ENCODE measurements around the gene AURKAIP1.
"Not testable (repeated sequence)": the region's sequence is repeated elsewhere in the genome, so short reads cannot be mapped to it uniquely, and the experiment has no call there.

AURKAIP1 gene

DNA sequence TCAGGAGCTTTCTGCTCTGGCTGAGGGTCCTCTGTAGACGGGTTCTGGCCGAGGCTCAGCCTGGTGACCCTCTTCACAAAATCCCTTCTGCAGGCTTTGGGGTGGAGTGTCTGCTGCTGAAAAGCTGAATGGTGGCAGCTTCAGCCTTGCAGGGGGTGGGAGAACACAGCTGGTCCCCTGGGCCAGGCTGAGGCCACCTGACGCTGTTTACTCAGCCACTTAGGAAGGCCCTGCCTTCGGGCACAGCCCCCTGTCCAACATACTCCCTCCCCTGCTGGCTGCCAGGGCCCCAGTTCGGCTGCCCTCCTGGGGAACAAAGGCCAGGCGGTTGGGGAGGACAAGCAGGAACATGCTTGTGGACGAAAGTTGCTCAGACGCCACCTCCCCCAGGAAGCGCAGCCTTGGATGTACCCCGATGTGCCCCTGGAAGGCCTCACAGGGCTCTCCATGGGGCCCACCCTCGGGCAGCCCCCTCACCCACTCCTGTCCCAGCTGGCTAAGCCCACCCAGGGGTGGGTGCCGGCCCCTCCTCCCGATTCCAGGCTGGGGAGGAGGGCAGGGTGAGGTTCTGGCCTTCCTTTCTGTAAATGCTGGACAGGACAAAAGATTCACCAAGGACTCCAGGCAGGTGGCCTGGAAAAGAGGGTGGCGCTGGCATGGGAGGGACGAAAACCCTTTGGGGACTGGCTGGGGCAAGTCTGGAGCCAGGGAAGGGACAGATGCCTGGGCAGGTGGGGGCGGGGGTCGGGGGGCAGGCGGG, 46.3 kb upstream of the AURKAIP1 start, which contains the start of gene ANKRD65:
TSS of gene ANKRD65 (minus strand) at position 130 of the 760 bp plus-strand sequence. CDS start 271 bp downstream, outside the sequence.
- TF ChIP-seq, protein P1, sequence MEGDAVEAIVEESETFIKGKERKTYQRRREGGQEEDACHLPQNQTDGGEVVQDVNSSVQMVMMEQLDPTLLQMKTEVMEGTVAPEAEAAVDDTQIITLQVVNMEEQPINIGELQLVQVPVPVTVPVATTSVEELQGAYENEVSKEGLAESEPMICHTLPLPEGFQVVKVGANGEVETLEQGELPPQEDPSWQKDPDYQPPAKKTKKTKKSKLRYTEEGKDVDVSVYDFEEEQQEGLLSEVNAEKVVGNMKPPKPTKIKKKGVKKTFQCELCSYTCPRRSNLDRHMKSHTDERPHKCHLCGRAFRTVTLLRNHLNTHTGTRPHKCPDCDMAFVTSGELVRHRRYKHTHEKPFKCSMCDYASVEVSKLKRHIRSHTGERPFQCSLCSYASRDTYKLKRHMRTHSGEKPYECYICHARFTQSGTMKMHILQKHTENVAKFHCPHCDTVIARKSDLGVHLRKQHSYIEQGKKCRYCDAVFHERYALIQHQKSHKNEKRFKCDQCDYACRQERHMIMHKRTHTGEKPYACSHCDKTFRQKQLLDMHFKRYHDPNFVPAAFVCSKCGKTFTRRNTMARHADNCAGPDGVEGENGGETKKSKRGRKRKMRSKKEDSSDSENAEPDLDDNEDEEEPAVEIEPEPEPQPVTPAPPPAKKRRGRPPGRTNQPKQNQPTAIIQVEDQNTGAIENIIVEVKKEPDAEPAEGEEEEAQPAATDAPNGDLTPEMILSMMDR (IDR thresholded peaks at IDR 0.05; ENCODE audit: insufficient read depth, low read length, poor library complexity, severe bottlenecking): no peak
- no peak for DNase-seq (ENCODE audit: extremely low read depth, insufficient read length)
- Histone ChIP-seq H3K4me3 (replicated peaks; ENCODE audit: low read depth, low read length) (no peak within 1 kb of the TSS), H3K27me3 (replicated peaks; ENCODE audit: control insufficient read depth, insufficient read depth, low read length) (no peaks in the 10 kb centered on the region), H3K36me3 (ENCODE audit: control insufficient read depth, insufficient read depth, low read length) (no peaks in the 10 kb centered on the region)

DNA sequence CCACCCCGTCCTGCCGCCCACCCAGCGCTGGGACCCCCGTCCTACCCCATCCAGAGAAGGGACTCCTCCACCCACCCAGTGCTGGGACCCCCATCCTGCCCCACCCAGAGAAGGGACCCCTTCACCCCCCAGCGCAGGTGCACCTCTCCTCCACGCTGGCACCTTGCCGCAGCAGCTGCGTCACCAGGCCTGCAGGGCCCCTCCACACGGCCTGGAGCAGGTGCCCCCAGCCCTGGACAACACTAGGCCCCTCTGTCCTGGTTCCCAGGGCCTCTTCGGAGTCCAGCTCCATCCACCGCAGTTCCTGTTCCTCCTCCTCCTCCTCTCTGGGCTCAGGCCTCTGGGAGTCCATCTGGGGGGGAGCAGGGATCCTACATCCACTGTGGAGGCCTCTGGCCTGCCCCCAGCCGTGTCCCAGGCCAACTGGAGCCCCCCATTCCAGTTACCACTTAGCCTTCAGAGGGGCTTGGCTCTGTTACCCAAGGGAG, 45.7 kb upstream of the AURKAIP1 start:
- Histone ChIP-seq H3K36me3 (ENCODE audit: control insufficient read depth, insufficient read depth, low read length) (no peaks in the 10 kb centered on the region), H3K4me3 (replicated peaks; ENCODE audit: low read depth, low read length) (no peak overlapping the region), H3K27me3 (replicated peaks; ENCODE audit: control insufficient read depth, insufficient read depth, low read length) (no peaks in the 10 kb centered on the region)
- TF ChIP-seq, protein P1 (IDR thresholded peaks at IDR 0.05; ENCODE audit: insufficient read depth, low read length, poor library complexity, severe bottlenecking): no peak
- no peak for DNase-seq (ENCODE audit: extremely low read depth, insufficient read length)

DNA sequence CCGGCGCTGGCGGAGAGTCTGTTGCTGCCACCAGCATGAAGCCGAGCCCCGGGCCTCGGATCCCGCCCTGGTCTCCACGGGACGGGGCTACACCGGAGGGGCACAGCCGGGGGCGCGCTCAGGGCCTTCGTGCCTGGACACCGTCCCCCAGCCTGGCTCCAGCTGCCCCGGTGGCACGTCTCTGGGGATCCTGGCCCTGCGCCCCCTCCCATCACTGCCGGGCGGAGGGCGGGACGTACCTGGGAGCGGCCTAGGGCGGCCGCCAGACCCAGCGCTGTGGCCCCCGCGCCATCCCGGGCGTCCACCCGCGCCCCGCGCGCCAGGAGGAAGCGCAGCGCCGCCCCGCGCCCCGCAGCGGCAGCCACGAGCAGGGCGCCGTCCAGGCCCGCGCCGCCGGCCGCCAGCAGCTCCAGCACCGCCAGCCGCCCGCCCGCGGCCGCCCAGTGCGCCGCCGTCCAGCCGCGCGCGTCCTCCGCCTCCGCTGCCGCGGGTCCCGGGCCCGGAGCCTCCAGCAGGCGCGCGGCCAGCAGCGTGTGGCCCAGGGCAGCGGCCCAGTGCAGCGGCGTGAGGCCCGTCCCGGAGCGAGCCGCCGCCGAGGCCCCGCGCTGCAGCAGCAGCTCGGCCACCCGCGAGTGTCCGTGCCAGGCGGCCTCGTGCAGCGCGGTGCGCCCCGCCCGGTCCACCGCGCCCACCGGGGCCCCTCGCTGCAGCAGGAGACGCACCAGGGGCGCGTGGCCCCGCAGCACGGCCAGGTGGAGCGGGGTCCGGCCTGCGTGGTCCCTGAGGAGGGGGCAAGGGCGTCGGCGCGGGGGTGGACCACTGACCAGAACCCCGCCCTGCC, 45.0 kb upstream of the AURKAIP1 start:
- Histone ChIP-seq H3K27me3 (replicated peaks; ENCODE audit: control insufficient read depth, insufficient read depth, low read length) (no peaks in the 10 kb centered on the region), H3K4me3 (replicated peaks; ENCODE audit: low read depth, low read length) (no peak overlapping the region), H3K36me3 (ENCODE audit: control insufficient read depth, insufficient read depth, low read length) (no peaks in the 10 kb centered on the region)
- TF ChIP-seq, protein P1 (IDR thresholded peaks at IDR 0.05; ENCODE audit: insufficient read depth, low read length, poor library complexity, severe bottlenecking): no peak
- no peak for DNase-seq (ENCODE audit: extremely low read depth, insufficient read length)

DNA sequence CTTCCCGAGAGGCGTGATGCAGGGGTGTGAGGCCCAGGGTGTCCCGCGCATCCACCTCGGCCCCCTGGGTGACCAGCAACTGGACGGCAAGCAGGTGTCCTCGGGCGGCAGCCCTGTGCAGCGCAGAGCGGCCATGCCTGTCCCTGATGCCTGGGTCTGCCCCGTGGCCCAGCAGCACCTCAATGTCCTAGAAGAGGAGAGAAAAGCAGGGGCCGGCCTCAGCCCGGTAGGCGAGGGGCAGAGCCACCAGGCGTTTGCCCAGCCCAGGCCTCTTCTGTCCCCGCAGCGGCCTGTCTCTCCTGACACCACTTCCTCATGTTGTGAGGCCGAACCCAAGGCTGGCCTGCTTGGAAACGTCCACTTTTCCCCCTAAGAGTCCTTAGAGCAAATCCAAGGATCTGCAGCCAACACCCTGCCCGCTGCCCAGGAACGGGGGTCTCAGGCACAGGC, 44.4 kb upstream of the AURKAIP1 start:
- H3K4me3 ChIP-seq (replicated peaks; ENCODE audit: low read depth, low read length): no peak overlapping the region
- TF ChIP-seq, protein P1 (IDR thresholded peaks at IDR 0.05; ENCODE audit: insufficient read depth, low read length, poor library complexity, severe bottlenecking): no peak
- DNase-seq (ENCODE audit: extremely low read depth, insufficient read length): no peak
- H3K36me3 ChIP-seq (ENCODE audit: control insufficient read depth, insufficient read depth, low read length): no peaks in the 10 kb centered on the region
- H3K27me3 ChIP-seq (replicated peaks; ENCODE audit: control insufficient read depth, insufficient read depth, low read length): no peaks in the 10 kb centered on the region

DNA sequence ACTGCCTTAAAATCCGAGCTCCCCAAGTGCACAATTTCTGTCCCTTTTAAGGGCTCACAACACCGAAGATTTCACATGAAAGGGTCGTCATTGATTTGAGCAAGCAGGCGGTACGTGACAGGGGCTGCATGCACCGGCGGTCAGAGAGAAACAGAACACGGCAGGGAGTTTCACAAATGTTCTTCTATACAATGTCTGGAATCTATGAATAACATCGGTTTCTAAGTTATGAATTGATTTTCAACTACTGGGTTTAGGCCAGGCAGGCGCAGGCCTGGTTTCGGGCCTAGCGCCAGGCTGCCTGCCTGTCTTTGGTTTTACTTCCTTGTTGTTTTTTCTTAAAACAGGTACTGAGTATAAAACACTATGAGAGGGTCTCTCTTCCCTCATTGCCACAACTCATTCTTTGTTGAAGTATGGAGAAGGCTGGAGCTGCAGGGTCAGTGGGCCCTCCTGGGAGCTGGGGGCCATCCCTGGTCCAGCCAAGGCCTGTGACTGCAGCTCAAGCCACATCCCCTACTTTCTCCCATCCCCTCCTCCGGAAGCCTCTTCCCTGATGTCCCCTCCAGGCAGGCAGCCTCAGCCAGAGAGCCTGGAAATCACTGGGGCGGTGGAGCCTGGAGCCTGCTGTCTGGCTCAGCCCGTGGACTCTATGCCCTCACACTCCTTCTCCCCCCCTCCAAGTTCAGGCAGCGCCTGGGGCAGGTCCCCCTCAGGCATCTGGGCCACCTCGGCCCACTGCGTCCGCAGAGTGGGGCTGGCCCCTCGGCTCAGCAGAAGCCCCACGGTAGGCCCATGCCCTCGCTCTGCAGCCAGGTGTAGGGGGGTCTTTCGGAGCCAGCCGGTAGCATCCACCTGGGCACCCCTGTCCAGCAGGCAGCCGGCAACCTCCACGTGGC, 43.7 kb upstream of the AURKAIP1 start:
- no peak for DNase-seq (ENCODE audit: extremely low read depth, insufficient read length)
- no peaks in the 10 kb centered on the region for H3K27me3 ChIP-seq (replicated peaks; ENCODE audit: control insufficient read depth, insufficient read depth, low read length)
- no peak overlapping the region for H3K4me3 ChIP-seq (replicated peaks; ENCODE audit: low read depth, low read length)
- no peaks in the 10 kb centered on the region for H3K36me3 ChIP-seq (ENCODE audit: control insufficient read depth, insufficient read depth, low read length)
- TF ChIP-seq, protein P1 (IDR thresholded peaks at IDR 0.05; ENCODE audit: insufficient read depth, low read length, poor library complexity, severe bottlenecking): no peak

DNA sequence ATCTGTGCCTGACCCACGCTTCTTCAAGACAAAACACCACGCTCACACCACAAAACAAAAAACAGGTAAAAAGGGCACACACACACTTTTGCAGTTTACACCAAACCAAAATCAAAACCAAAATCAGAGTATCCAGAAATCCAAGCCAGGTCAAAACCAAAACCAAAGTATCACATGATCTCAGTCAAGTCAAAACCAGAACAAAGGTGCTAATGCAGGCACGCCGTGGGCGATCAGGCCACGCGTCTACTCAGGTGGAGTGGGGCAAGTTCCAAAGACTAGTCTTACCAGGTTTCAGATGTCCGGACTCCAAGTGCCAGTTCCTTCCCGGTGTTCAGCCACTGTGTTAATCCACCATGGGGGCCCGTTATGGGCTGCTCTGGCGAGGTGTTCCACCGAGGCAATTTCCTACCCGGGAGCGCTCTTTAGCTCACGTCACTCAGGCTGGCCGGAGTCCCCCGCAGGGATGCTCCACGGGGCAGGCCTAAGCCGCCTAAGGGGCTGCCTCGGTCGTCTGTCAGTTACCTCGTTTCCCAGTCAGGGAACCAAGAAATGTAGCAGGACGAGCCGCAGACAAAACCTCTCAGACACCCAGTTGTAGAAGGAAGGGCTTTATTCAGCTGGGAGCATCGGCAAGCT, 42.9 kb upstream of the AURKAIP1 start:
- H3K36me3 ChIP-seq (ENCODE audit: control insufficient read depth, insufficient read depth, low read length); H3K27me3 ChIP-seq (replicated peaks; ENCODE audit: control insufficient read depth, insufficient read depth, low read length); H3K4me3 ChIP-seq (replicated peaks; ENCODE audit: low read depth, low read length); DNase-seq (ENCODE audit: extremely low read depth, insufficient read length): not testable (repeated sequence)

DNA sequence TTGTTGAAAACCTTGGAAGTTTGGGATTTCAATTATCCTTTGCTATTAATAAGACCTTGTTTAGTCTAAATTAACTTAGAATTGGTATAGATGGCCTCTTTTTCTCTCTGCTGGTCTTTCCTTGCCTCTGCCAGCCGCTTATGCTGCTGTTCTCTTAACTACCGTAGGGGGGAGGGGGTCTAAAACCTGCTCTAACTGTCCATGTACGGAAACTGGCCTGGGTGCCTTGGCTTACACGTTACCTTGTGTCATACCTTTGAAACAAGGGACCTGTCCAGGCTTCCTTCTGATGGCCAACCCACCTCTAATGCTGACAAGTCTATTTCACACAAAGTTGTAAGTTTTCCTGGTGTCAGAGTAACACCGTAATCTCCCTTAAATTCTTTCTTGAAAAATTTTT, 42.4 kb upstream of the AURKAIP1 start:
- not testable (repeated sequence) for H3K27me3 ChIP-seq (replicated peaks; ENCODE audit: control insufficient read depth, insufficient read depth, low read length); DNase-seq (ENCODE audit: extremely low read depth, insufficient read length); H3K36me3 ChIP-seq (ENCODE audit: control insufficient read depth, insufficient read depth, low read length)
- peak overlapping the region; percentile 18 for H3K4me3 ChIP-seq (replicated peaks; ENCODE audit: low read depth, low read length)

All from GM06990 (cell line).